Heart right ventricle (tissue), 16 donors: Measurements from ENCODE around the gene TTC34. TPM values are rescaled to one million over a fixed set of nuclear protein-coding genes. Genes with fewer than 3 reads are reported as not detected.

Experiments used
- ATAC-seq, 8 donors: fragments of 200-7000 bp; cut with Tn5 transposase; one replicate each; pipeline ENCODE4 v1.9.1; 2020; ENCODE audit warnings: mild to moderate bottlenecking in 8 of 8, moderate library complexity in 8 of 8, moderate number of reproducible peaks in 1 of 8
- DNase-seq, 2 donors: peaks; one replicate each; pipeline ENCODE4 v3.0.0-alpha.2; 2020
- H3K27ac ChIP-seq, 10 donors: fragments of 200-600 bp; sonication (generic) in 2 of 10; one replicate each; pipeline versions ENCODE4 v1.5.0 to v1.8.0; 2020 to 2022; ENCODE audit warnings: mild to moderate bottlenecking in 3 of 10
- H3K27me3 ChIP-seq, 7 donors: fragments of 200-600 bp; one replicate each; pipeline ENCODE4 v1.8.0; 2021 to 2022; ENCODE audit warnings: mild to moderate bottlenecking in 2 of 7
- H3K36me3 ChIP-seq, 9 donors: fragments of 200-600 bp; sonication (generic) in 1 of 9; one replicate each; pipeline versions ENCODE4 v1.5.0 to v1.8.0; 2020 to 2022; ENCODE audit warnings: mild to moderate bottlenecking in 2 of 9
- H3K4me1 ChIP-seq, 9 donors: fragments of 200-600 bp; sonication (generic) in 1 of 9; one replicate each; pipeline versions ENCODE4 v1.5.0 to v1.8.0; 2020 to 2022; ENCODE audit warnings: mild to moderate bottlenecking in 4 of 9
- H3K4me3 ChIP-seq, 10 donors: fragments of 200-600 bp; sonication (generic) in 2 of 10; one replicate each; pipeline versions ENCODE4 v1.5.0 to v1.8.0; 2020 to 2022; ENCODE audit warnings: mild to moderate bottlenecking in 7 of 10, moderate library complexity in 2 of 10
- H3K9me3 ChIP-seq, 11 donors: fragments of 200-600 bp in 10 of 11; sonication (generic) in 2 of 11; one replicate each; pipeline versions ENCODE4 v1.5.0 to v1.8.0; 2013 to 2022; ENCODE audit warnings: mild to moderate bottlenecking in 2 of 11, control low read depth in 1 of 11, moderate library complexity in 1 of 11
- WGBS, 2 donors: extraction: QIAGEN DNeasy Blood & Tissue Kit; methylation state at CpG; one replicate each; pipeline ENCODE4 v1.1.7; 2013; ENCODE audit warnings: inconsistent platforms in 1 of 2; 5-methylcytosine and 5-hydroxymethylcytosine counted together
- intact Hi-C, 10 donors: fragments of 100-400 bp; cut with DNase I; formaldehyde crosslinking; loops; one replicate each; pipeline versions ENCODE4 v1.11.1 to v1.14.2; 2022
- polyA plus RNA-seq, 2 donors: library from polyadenylated mRNA; stranded (reverse); fragments of 200-250 nt; gene quantifications; one replicate each; pipeline ENCODE4 v1.2.3, GENCODE V29; 2013
- total RNA-seq, 10 donors: library from RNA; stranded (reverse); fragmentation: NEBNext Ultra II Directional in 3 of 10; extraction: Animal tissue kit (Norgen Biotek cat#: 25700) in 3 of 10; gene quantifications; one replicate each; pipeline versions ENCODE4 v1.2.1 to v1.2.4, GENCODE V29; 2021 to 2023
- TF ChIP-seq, protein P1 (sequence below), 9 donors: fragments of 200-600 bp; sonication (generic) in 2 of 9; IDR thresholded peaks; one replicate each; pipeline versions ENCODE4 v1.5.0 to v1.8.0; 2021 to 2022; ENCODE audit warnings: antibody characterized with exemption in 9 of 9, mild to moderate bottlenecking in 5 of 9, moderate library complexity in 1 of 9
- donor health status: Arrhythmogenic right ventricular cardiomyopathy.
- donor health status: ischemic (EF 13 %, LVEDD 7.1; RV severe dilation, severe dysfunction).
- donor health status: healthy with polysubstance abuse.
- donor health status: DM: no; HTN: yes; CAD: no.
- donor health status: DM: no; HTN: no; CAD: no.
- donor health status: ischemic (EF 25% LVEDD 6.9; RV normal size, moderate dysfunction).
- donor health status: ischemic (EF 25% LVEDD 5.7; RV mildly dilated, moderate dysfunction).
- donor health status: healthy.
- donor health status: DM: yes; HTN: yes; CAD: no.
- donor health status: Ischemic cardiomyopathy.
- donor health status: ischemic (EF 35%, LVEDD 5.7; RV mildly dilated, moderate dysfunction).
- donor health status: nonischemic (EF 11% LVEDD 7.7; RV severe dilation, severe dysfunction).
- donor health status: DM: yes; HTN: yes; CAD: no.
- donor health status: PGD.
- donor health status: ischemic (EF 29% LVEDD 5.4; RV normal size, mild dysfunction).
- donor health status: nonischemic (EF 23%, LVEDD 6.1; RV moderate dilation, normal function).

TTC34 gene
- total and polyA plus RNA-seq, 12 donors, result 0.03 to 0.74 (median 0.42) TPM

DNA sequence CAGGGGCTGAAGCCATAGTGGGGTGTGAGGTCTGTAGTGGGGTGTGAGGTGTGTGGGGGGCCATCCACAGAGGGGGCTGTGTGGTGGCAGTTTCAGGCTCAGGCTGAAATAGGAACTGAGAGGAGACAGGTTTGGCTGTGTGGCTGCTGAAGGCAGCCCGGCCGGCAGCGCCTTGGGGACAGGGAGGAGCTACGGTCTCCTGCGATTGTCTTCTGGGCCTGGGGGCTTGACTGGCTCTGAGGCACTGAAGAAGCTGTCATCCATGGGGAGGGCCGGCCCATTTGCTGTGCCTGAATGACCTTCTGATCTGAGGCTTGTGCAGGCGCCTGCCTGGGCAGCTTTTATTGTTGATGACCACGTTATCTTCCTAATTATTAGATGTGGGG, 10.0 kb upstream of the TTC34 start:
- TF ChIP-seq, protein P1, sequence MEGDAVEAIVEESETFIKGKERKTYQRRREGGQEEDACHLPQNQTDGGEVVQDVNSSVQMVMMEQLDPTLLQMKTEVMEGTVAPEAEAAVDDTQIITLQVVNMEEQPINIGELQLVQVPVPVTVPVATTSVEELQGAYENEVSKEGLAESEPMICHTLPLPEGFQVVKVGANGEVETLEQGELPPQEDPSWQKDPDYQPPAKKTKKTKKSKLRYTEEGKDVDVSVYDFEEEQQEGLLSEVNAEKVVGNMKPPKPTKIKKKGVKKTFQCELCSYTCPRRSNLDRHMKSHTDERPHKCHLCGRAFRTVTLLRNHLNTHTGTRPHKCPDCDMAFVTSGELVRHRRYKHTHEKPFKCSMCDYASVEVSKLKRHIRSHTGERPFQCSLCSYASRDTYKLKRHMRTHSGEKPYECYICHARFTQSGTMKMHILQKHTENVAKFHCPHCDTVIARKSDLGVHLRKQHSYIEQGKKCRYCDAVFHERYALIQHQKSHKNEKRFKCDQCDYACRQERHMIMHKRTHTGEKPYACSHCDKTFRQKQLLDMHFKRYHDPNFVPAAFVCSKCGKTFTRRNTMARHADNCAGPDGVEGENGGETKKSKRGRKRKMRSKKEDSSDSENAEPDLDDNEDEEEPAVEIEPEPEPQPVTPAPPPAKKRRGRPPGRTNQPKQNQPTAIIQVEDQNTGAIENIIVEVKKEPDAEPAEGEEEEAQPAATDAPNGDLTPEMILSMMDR (IDR thresholded peaks at IDR 0.05), result no peak
- WGBS, 2 donors, result 81 to 83% methylated on average over 8 of the region's 8 CpGs
- peaks cover 0 to 18% (median 0%) of the 10 kb centered on the region in 11 donors for H3K9me3 ChIP-seq
- DNase-seq (no peak), ATAC-seq (no peak)
- H3K27ac ChIP-seq, result no peak overlapping the region
- H3K27me3 ChIP-seq, result peaks cover 0 to 55% (median 15%) of the 10 kb centered on the region in 7 donors
- intact Hi-C loops, result no loop called here
- no peaks in the 10 kb centered on the region for H3K36me3 ChIP-seq
- no peaks in the 10 kb centered on the region for H3K4me1 ChIP-seq
- no peak overlapping the region for H3K4me3 ChIP-seq

DNA sequence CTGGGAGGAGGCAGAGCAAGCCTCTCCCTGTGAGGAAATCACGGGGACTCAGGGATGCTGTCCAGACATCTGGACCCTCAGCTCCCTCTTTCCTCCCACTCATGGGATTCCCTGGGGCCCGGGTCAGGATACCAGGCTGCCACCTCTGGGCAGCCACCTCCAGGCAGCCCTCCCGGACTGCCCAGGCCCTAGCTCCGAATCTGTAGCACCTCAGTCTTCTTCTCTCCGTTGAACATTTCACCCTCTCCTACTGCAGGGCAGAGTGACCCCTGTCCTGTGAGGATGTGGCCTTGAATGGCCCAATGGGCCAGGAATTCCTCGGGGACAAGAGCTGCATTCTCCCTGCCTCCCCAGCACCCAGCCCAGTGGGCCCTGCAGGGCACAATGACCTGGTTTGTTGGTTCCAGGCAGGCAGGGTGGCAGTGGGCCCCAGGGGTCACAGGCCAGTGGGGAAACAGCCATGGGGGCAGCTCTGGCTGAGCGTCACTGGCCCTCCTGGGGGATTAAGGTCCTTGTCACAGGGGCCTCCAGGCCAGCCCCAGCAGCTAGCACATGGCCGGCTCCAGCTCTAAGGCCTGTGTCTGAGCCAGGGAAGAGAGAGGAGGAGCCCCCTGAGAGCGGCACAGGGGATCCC, 9.5 kb upstream of the TTC34 start:
- DNase-seq (no peak), ATAC-seq (no peak)
- TF ChIP-seq, protein P1 (IDR thresholded peaks at IDR 0.05), result no peak
- WGBS, 2 donors, result 77% methylated on average over 9 of the region's 9 CpGs
- Histone ChIP-seq H3K27ac (no peak overlapping the region), H3K9me3 (peaks cover 0 to 18% (median 0%) of the 10 kb centered on the region in 11 donors), H3K36me3 (no peaks in the 10 kb centered on the region), H3K4me1 (no peaks in the 10 kb centered on the region), H3K4me3 (no peak overlapping the region), H3K27me3 (peaks cover 0 to 56% (median 15%) of the 10 kb centered on the region in 7 donors)
- intact Hi-C loops, result no loop called here

DNA sequence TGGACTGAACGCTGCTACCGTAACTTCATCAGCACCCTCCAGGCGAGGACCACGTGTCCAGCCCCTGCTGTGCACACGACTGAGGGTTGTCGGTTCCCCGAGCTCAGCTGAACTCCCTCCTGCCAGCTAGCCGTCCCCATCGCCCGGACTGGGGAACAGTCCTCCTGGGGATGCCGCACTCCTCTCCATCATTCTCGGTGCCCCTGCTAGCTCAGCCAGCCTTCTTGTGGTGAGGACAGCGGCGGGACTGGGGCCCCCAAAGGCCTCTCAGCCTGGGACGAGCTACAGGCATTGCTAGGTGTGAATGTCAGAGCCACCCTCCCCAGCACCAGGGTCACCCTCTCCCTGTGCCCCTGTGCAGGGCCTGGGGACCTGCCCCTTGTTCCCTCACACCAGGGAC, 8.8 kb upstream of the TTC34 start:
- peaks cover 0 to 62% (median 20%) of the 10 kb centered on the region in 7 donors for H3K27me3 ChIP-seq
- H3K9me3 ChIP-seq, result peaks cover 0 to 18% (median 0%) of the 10 kb centered on the region in 11 donors
- no peaks in the 10 kb centered on the region for H3K36me3 ChIP-seq
- ATAC-seq (no peak), DNase-seq (no peak)
- H3K27ac ChIP-seq, result no peak overlapping the region
- TF ChIP-seq, protein P1 (IDR thresholded peaks at IDR 0.05), result no peak
- H3K4me3 ChIP-seq, result no peak overlapping the region
- H3K4me1 ChIP-seq, result no peaks in the 10 kb centered on the region
- intact Hi-C loops, result no loop called here
- 78 to 81% methylated on average over 15 of the region's 15 CpGs for WGBS, 2 donors

DNA sequence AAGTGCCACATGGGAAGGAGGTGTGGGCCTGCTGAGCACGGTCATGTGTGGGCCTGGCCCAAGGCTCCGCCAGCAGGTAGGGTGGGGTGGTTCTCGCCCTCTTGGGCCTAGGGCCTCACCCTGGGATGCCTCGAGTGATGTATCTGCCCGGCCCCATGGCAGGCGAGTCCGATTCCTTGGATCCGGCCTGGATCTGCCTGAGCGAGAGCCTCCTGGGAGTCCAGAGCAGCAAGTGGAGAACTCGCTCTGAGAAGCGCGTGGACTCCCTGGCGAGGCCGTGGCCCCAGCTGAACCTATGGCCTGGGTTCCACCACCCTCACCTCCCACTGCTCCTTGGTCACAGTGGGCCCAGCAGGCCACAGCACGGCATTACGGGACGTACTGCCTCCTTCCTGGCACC, 8.2 kb upstream of the TTC34 start:
- 86 to 93% methylated on average over 17 of the region's 17 CpGs for WGBS, 2 donors
- intact Hi-C loops, result no loop called here
- no peak overlapping the region for H3K27ac ChIP-seq
- H3K4me3 ChIP-seq, result no peak overlapping the region
- DNase-seq, result no peak
- no peak for ATAC-seq
- TF ChIP-seq, protein P1 (IDR thresholded peaks at IDR 0.05), result no peak
- H3K9me3 ChIP-seq, result peaks cover 0 to 18% (median 0%) of the 10 kb centered on the region in 11 donors
- no peaks in the 10 kb centered on the region for H3K36me3 ChIP-seq
- no peaks in the 10 kb centered on the region for H3K4me1 ChIP-seq
- H3K27me3 ChIP-seq, result peaks cover 0 to 62% (median 26%) of the 10 kb centered on the region in 7 donors
